Measurements from ENCODE around the gene EVPL. TPM values are rescaled to one million over a fixed set of nuclear protein-coding genes. Genes with fewer than 3 reads are reported as not detected.

Gene EVPL
- total and polyA plus RNA-seq, 5 donors from 2014 or later: 0.05 to 0.15 TPM; not detected in 3

DNA sequence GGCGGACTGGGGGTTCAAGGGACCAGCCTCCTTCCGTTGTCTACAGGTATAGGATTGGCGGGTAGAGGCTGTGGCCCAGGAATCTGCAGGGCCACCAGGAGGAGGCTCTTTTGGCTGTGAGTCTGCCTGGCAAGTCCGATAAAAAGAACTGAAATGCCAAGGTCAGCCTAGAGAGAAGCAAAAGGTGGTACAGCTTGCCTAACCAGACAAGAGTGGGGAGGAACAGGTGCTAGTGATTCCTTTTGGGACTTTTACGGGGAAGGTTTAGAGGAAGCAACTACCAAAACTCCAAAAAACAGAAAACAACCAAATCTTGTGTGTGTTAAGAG, 5.6 kb upstream of the EVPL start:
- ATAC-seq (ENCODE audit: low read depth in 2 of 2): no peak
- H3K27me3 ChIP-seq (ENCODE audit: control insufficient read depth, insufficient read depth, low read length): no peaks in the 10 kb centered on the region

DNA sequence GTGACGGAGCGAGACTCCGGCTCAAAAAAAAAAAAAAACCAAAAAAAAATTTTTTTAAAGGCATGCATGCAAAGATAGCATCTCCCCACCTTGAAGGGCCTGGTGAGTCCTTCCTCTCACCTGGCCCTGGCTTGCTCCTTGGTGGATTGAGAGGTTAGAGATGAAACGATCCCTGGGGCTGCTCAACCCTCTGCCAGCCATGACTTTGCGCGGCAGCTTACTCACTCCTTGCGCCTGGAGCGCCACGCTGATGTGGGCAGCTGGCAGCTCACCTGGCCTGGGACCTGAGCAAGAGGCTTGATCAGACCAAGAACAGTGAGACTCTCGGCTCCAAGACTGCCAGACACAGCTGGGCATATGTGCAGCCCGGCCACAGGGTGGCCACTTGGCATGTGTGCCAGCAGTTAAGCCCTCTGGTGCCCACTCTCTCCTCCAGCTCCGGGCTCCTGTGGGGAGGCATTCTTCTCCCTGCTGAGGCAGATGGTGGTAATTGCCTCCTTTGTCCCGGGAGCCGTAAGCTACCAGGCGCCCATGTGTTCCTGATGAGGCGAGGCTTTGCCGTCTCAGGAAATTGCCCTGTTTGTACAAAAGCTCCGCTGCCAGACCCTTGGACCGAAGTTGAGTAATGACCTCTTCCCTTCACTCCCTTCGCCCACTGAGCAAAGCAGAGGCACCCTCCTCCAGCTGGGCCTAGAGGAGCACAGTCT, 5.1 kb upstream of the EVPL start:
- Histone ChIP-seq H3K9me3 (ENCODE audit: control insufficient read depth in 2 of 2, low read length in 2 of 2) (no peaks in the 10 kb centered on the region), H3K27ac (ENCODE audit: insufficient read depth, low read length, poor library complexity, severe bottlenecking) (no peak overlapping the region), H3K27me3 (ENCODE audit: control insufficient read depth, insufficient read depth, low read length) (no peaks in the 10 kb centered on the region), H3K4me3 (ENCODE audit: low read depth, low read length) (no peak overlapping the region), H3K4me1 (ENCODE audit: control insufficient read depth, insufficient read depth, low read length, poor library complexity, severe bottlenecking) (peaks cover 15% of the 10 kb centered on the region), H3K36me3 (ENCODE audit: control insufficient read depth, insufficient read depth, low read length) (no peaks in the 10 kb centered on the region)
- peak overlapping the region in 1 of 4 donors; percentile 32 for H3K4me3 Mint-ChIP-seq
- no peak for ATAC-seq (ENCODE audit: low read depth in 2 of 2)
- peaks cover 0 to 2% (median 0%) of the 10 kb centered on the region in 7 donors for H3K9me3 Mint-ChIP-seq
- peak overlapping the region in 1 of 3 donors; percentile 15 for H3K27ac Mint-ChIP-seq
- DNase-seq: no peak
- H3K36me3 Mint-ChIP-seq: no peaks in the 10 kb centered on the region
- H3K27me3 Mint-ChIP-seq: no peaks in the 10 kb centered on the region
- peaks cover 6 to 34% (median 13%) of the 10 kb centered on the region in 4 donors for H3K4me1 Mint-ChIP-seq

More for the DNA sequence above, 5.6 kb upstream of the EVPL start:
- no peak for DNase-seq
- peaks cover 6 to 34% (median 13%) of the 10 kb centered on the region in 4 donors for H3K4me1 Mint-ChIP-seq
- no peaks in the 10 kb centered on the region for H3K9me3 ChIP-seq (ENCODE audit: control insufficient read depth in 2 of 2, low read length in 2 of 2)
- H3K4me3 ChIP-seq (ENCODE audit: low read depth, low read length): no peak overlapping the region
- peaks cover 0 to 2% (median 0%) of the 10 kb centered on the region in 7 donors for H3K9me3 Mint-ChIP-seq
- no peaks in the 10 kb centered on the region for H3K27me3 Mint-ChIP-seq
- no peaks in the 10 kb centered on the region for H3K36me3 Mint-ChIP-seq
- peaks cover 15% of the 10 kb centered on the region for H3K4me1 ChIP-seq (ENCODE audit: control insufficient read depth, insufficient read depth, low read length, poor library complexity, severe bottlenecking)
- H3K36me3 ChIP-seq (ENCODE audit: control insufficient read depth, insufficient read depth, low read length): peaks cover 3% of the 10 kb centered on the region
- peak overlapping the region in 1 of 3 donors; percentile 15 for H3K27ac Mint-ChIP-seq
- no peak overlapping the region for H3K27ac ChIP-seq (ENCODE audit: insufficient read depth, low read length, poor library complexity, severe bottlenecking)
- H3K4me3 Mint-ChIP-seq: peak overlapping the region in 1 of 4 donors; percentile 32

DNA sequence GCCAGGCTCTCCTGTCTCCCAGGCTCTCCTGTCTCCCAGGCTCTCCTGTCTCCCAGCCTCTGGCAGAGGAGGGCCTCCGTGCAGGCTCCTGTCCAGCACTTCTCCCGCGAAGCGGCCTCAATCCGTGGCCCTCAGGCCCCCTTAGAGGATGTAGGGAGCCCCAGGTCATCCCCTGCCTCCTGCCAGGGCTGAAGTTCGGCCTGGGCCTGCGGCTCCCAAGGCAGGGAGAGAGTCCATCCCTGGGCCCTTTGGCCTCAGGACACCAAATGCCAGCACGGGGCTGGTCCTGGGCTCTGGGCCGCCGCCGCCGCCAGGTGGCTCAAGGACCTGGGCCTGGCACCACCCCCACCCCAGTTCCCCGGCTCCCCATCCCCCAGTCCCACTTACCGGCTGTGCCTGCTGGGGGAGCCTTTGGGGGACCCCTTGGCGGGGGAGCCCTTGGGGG, 370 bp downstream of the EVPL start:
- Histone ChIP-seq H3K36me3 (ENCODE audit: control insufficient read depth, insufficient read depth, low read length) (no peaks in the 10 kb centered on the region), H3K27ac (ENCODE audit: insufficient read depth, low read length, poor library complexity, severe bottlenecking) (no peak overlapping the region), H3K9me3 (ENCODE audit: control insufficient read depth in 2 of 2, low read length in 2 of 2) (no peaks in the 10 kb centered on the region), H3K4me1 (ENCODE audit: control insufficient read depth, insufficient read depth, low read length, poor library complexity, severe bottlenecking) (peaks cover 15% of the 10 kb centered on the region), H3K27me3 (ENCODE audit: control insufficient read depth, insufficient read depth, low read length) (no peaks in the 10 kb centered on the region), H3K4me3 (ENCODE audit: low read depth, low read length) (no peak overlapping the region)
- Mint-ChIP-seq H3K4me1 (peaks cover 6 to 32% (median 13%) of the 10 kb centered on the region in 4 donors), H3K27me3 (no peaks in the 10 kb centered on the region), H3K4me3 (no peak overlapping the region), H3K27ac (peak overlapping the region in 1 of 3 donors; percentile 9), H3K36me3 (no peaks in the 10 kb centered on the region), H3K9me3 (no peaks in the 10 kb centered on the region)
- no peak for DNase-seq
- ATAC-seq (ENCODE audit: low read depth in 2 of 2): no peak

GRCh38 chr17:76025294-76025693, 1.8 kb downstream of the EVPL start:
- Mint-ChIP-seq H3K4me3 (no peak overlapping the region), H3K27ac (peak overlapping the region in 1 of 3 donors; percentile 41), H3K4me1 (peaks cover 6 to 28% (median 13%) of the 10 kb centered on the region in 4 donors), H3K36me3 (no peaks in the 10 kb centered on the region), H3K9me3 (no peaks in the 10 kb centered on the region), H3K27me3 (no peaks in the 10 kb centered on the region)
- Histone ChIP-seq H3K27me3 (ENCODE audit: control insufficient read depth, insufficient read depth, low read length) (no peaks in the 10 kb centered on the region), H3K4me3 (ENCODE audit: low read depth, low read length) (no peak overlapping the region), H3K9me3 (ENCODE audit: control insufficient read depth in 2 of 2, low read length in 2 of 2) (no peaks in the 10 kb centered on the region), H3K36me3 (ENCODE audit: control insufficient read depth, insufficient read depth, low read length) (no peaks in the 10 kb centered on the region), H3K4me1 (ENCODE audit: control insufficient read depth, insufficient read depth, low read length, poor library complexity, severe bottlenecking) (peaks cover 13% of the 10 kb centered on the region), H3K27ac (ENCODE audit: insufficient read depth, low read length, poor library complexity, severe bottlenecking) (no peak overlapping the region)
- no peak for DNase-seq
- no peak for ATAC-seq (ENCODE audit: low read depth in 2 of 2)

DNA sequence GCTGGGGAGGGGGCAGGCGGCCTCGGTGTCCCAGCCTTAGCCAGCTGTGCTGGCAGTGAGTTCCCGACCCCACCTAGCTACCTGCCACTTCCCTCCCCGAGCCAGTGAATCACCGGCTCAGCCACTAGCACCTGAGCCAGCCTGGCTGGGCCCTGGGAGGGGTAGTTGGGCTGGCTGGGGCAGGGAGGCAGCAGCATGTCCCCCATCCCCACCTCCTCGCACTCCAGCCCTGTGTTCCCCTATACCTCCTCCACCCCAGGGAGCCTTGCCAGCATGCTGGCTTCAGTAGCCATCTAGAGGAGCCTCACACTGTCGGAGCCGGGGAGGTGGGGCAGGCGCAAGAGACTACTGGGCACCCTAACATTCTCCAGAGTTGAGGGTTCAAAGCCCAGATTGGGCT, 2.8 kb downstream of the EVPL start:
- Histone ChIP-seq H3K36me3 (ENCODE audit: control insufficient read depth, insufficient read depth, low read length) (no peaks in the 10 kb centered on the region), H3K27ac (ENCODE audit: insufficient read depth, low read length, poor library complexity, severe bottlenecking) (no peak overlapping the region), H3K4me1 (ENCODE audit: control insufficient read depth, insufficient read depth, low read length, poor library complexity, severe bottlenecking) (peaks cover 3% of the 10 kb centered on the region), H3K4me3 (ENCODE audit: low read depth, low read length) (no peak overlapping the region), H3K9me3 (ENCODE audit: control insufficient read depth in 2 of 2, low read length in 2 of 2) (no peaks in the 10 kb centered on the region), H3K27me3 (ENCODE audit: control insufficient read depth, insufficient read depth, low read length) (no peaks in the 10 kb centered on the region)
- DNase-seq: no peak
- H3K9me3 Mint-ChIP-seq: no peaks in the 10 kb centered on the region
- H3K27me3 Mint-ChIP-seq: no peaks in the 10 kb centered on the region
- peaks cover under 1 to 20% (median 7%) of the 10 kb centered on the region in 4 donors for H3K4me1 Mint-ChIP-seq
- ATAC-seq (ENCODE audit: low read depth in 2 of 2): no peak
- H3K4me3 Mint-ChIP-seq: no peak overlapping the region
- no peaks in the 10 kb centered on the region for H3K36me3 Mint-ChIP-seq
- no peak overlapping the region for H3K27ac Mint-ChIP-seq

GRCh38 chr17:76023900-76024237, 3.2 kb downstream of the EVPL start:
- Histone ChIP-seq H3K4me3 (ENCODE audit: low read depth, low read length) (no peak overlapping the region), H3K27me3 (ENCODE audit: control insufficient read depth, insufficient read depth, low read length) (no peaks in the 10 kb centered on the region), H3K9me3 (ENCODE audit: control insufficient read depth in 2 of 2, low read length in 2 of 2) (no peaks in the 10 kb centered on the region), H3K27ac (ENCODE audit: insufficient read depth, low read length, poor library complexity, severe bottlenecking) (no peak overlapping the region), H3K36me3 (ENCODE audit: control insufficient read depth, insufficient read depth, low read length) (no peaks in the 10 kb centered on the region), H3K4me1 (ENCODE audit: control insufficient read depth, insufficient read depth, low read length, poor library complexity, severe bottlenecking) (no peaks in the 10 kb centered on the region)
- no peaks in the 10 kb centered on the region for H3K36me3 Mint-ChIP-seq
- peaks cover 0 to 15% (median 3%) of the 10 kb centered on the region in 4 donors for H3K4me1 Mint-ChIP-seq
- no peaks in the 10 kb centered on the region for H3K9me3 Mint-ChIP-seq
- H3K27ac Mint-ChIP-seq: no peak overlapping the region
- no peak overlapping the region for H3K4me3 Mint-ChIP-seq
- no peak for DNase-seq
- no peaks in the 10 kb centered on the region for H3K27me3 Mint-ChIP-seq
- no peak for ATAC-seq (ENCODE audit: low read depth in 2 of 2)

- Mint-ChIP-seq H3K27me3 (no peaks in the 10 kb centered on the region), H3K27ac (peak overlapping the region in 2 of 3 donors; percentile 60 to 71), H3K9me3 (no peaks in the 10 kb centered on the region), H3K4me3 (no peak overlapping the region), H3K4me1 (peaks cover 0 to 9% (median under 1%) of the 10 kb centered on the region in 4 donors), H3K36me3 (no peaks in the 10 kb centered on the region)
- no peak for ATAC-seq (ENCODE audit: low read depth in 2 of 2)
- Histone ChIP-seq H3K27me3 (ENCODE audit: control insufficient read depth, insufficient read depth, low read length) (no peaks in the 10 kb centered on the region), H3K36me3 (ENCODE audit: control insufficient read depth, insufficient read depth, low read length) (no peaks in the 10 kb centered on the region), H3K4me1 (ENCODE audit: control insufficient read depth, insufficient read depth, low read length, poor library complexity, severe bottlenecking) (no peaks in the 10 kb centered on the region), H3K9me3 (ENCODE audit: control insufficient read depth in 2 of 2, low read length in 2 of 2) (no peaks in the 10 kb centered on the region), H3K27ac (ENCODE audit: insufficient read depth, low read length, poor library complexity, severe bottlenecking) (no peak overlapping the region), H3K4me3 (ENCODE audit: low read depth, low read length) (no peak overlapping the region)
- DNase-seq: no peak
Observed at GRCh38 chr17:76022973-76023899, 3.9 kb downstream of the EVPL start.

Data from CD4-positive, CD25-positive, alpha-beta regulatory T cell (primary cell).